Lower leg skin (tissue), 3 donors: Measurements from ENCODE around the gene CMBL.

Experiments used
- POLR2A ChIP-seq, 2 donors: fragments of 450-650 bp; IDR thresholded peaks; one replicate each; pipeline ENCODE4 v1.6.1; 2016 to 2017; ENCODE audit warnings: antibody characterized with exemption in 2 of 2, mild to moderate bottlenecking in 1 of 2, moderate library complexity in 1 of 2
- TF ChIP-seq, protein P1 (sequence below), 3 donors: fragments of 450-650 bp; IDR thresholded peaks; one replicate each; pipeline ENCODE4 v1.5.1; 2016; ENCODE audit warnings: antibody characterized with exemption in 3 of 3, mild to moderate bottlenecking in 3 of 3, moderate library complexity in 2 of 3

DNA sequence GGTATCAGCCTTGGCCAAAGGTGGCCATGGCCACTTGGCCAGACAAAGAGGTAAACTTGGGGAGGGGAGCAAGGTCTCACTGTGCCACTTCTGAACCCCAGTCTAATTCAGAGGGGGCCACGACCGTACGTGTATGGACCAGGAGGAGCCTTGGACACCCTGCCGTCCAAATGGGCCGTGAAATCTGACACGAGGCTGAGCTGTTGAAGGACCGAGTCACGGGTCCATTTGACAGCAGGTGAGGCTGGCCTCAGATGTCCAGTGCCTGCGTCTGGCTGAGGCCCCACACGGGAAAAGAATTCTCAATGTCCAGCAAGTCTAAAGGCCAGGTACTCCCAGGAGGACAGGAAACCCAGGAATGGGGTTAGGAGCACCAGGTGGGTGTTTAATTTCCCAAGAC is 17.7 kb downstream of the CMBL start:
- no peak for TF ChIP-seq POLR2A (IDR thresholded peaks at IDR 0.05)
- TF ChIP-seq, protein P1, sequence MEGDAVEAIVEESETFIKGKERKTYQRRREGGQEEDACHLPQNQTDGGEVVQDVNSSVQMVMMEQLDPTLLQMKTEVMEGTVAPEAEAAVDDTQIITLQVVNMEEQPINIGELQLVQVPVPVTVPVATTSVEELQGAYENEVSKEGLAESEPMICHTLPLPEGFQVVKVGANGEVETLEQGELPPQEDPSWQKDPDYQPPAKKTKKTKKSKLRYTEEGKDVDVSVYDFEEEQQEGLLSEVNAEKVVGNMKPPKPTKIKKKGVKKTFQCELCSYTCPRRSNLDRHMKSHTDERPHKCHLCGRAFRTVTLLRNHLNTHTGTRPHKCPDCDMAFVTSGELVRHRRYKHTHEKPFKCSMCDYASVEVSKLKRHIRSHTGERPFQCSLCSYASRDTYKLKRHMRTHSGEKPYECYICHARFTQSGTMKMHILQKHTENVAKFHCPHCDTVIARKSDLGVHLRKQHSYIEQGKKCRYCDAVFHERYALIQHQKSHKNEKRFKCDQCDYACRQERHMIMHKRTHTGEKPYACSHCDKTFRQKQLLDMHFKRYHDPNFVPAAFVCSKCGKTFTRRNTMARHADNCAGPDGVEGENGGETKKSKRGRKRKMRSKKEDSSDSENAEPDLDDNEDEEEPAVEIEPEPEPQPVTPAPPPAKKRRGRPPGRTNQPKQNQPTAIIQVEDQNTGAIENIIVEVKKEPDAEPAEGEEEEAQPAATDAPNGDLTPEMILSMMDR (IDR thresholded peaks at IDR 0.05), result no peak
